NCI-H748 (cell line): ENCODE measurements around the gene AACS.
A peak's percentile ranks its signal among the peaks of the same experiment; 100 is the strongest.
"Not testable (repeated sequence)": the region's sequence is repeated elsewhere in the genome, so short reads cannot be mapped to it uniquely, and the experiment has no call there.

ENCODE experiments used
- DNase-seq: peaks from one replicate; lab custom pipeline; 2025; ENCODE audit not compliant: unreplicated experiment; lab: John Stamatoyannopoulos, UW

Gene AACS

GRCh38 chr12:125065021-125065918, at the start of gene AACS:
Gene AACS (plus strand): TSS chr12:125065435. CDS start chr12:125065585, 150 bp downstream.
- peak; percentile 81 for DNase-seq

- DNase-seq: peak; percentile 15
Observed at GRCh38 chr12:125015680-125016310, 49.4 kb upstream of the AACS start.

- DNase-seq: no peak
Observed at GRCh38 chr12:125017801-125018200, 47.4 kb upstream of the AACS start.

GRCh38 chr12:125018356-125018755, 46.9 kb upstream of the AACS start:
- DNase-seq: no peak

- DNase-seq: no peak
Observed at GRCh38 chr12:125021096-125021495, 44.1 kb upstream of the AACS start.

- no peak for DNase-seq
Observed at GRCh38 chr12:125021771-125022170, 43.5 kb upstream of the AACS start.

- no peak for DNase-seq
Observed at GRCh38 chr12:125023065-125023464, 42.2 kb upstream of the AACS start.

- no peak for DNase-seq
Observed at GRCh38 chr12:125024949-125025563, 40.2 kb upstream of the AACS start.

- no peak for DNase-seq
Observed at GRCh38 chr12:125025606-125026235, 39.5 kb upstream of the AACS start.

GRCh38 chr12:125028106-125028505, 37.1 kb upstream of the AACS start:
- no peak for DNase-seq

- no peak for DNase-seq
Observed at GRCh38 chr12:125029761-125030358, 35.4 kb upstream of the AACS start.

- DNase-seq: not testable (repeated sequence)
Observed at GRCh38 chr12:125031471-125031870, 33.8 kb upstream of the AACS start.

- DNase-seq: no peak
Observed at GRCh38 chr12:125032466-125033152, 32.6 kb upstream of the AACS start.

- no peak for DNase-seq
Observed at GRCh38 chr12:125033288-125033687, 31.9 kb upstream of the AACS start.

- DNase-seq: no peak
Observed at GRCh38 chr12:125038976-125039625, 26.1 kb upstream of the AACS start.

- DNase-seq: no peak
Observed at GRCh38 chr12:125049093-125049458, 16.2 kb upstream of the AACS start.

GRCh38 chr12:125050446-125050845, 14.8 kb upstream of the AACS start:
- DNase-seq: no peak

GRCh38 chr12:125050868-125051267, 14.4 kb upstream of the AACS start:
- no peak for DNase-seq

- no peak for DNase-seq
Observed at GRCh38 chr12:125053821-125054220, 11.4 kb upstream of the AACS start.

GRCh38 chr12:125055591-125055990, 9.6 kb upstream of the AACS start:
- DNase-seq: no peak
